ENCODE data around the gene MRPS26. TPM values are rescaled to one million over a fixed set of nuclear protein-coding genes. Genes with fewer than 3 reads are reported as not detected.

The MRPS26 gene
- total RNA-seq, 1 experiment from 2014 or later = 95.0 TPM

- TF ChIP-seq CTCF (IDR thresholded peaks at IDR 0.05; ENCODE audit: insufficient read depth in 1 of 2, low read depth in 1 of 2, low read length in 1 of 2, severe bottlenecking in 1 of 2, unreplicated experiment in 1 of 2) = no peak
- H3K36me3 ChIP-seq (ENCODE audit: control insufficient read depth, insufficient read depth, low read length) = peaks cover 6% of the 10 kb centered on the region
- intact Hi-C loops (cut with micrococcal nuclease; ENCODE audit: unreplicated experiment) = no loop called here
Observed at GRCh38 chr20:3037654-3038053, 8.2 kb upstream of the MRPS26 start.

DNA sequence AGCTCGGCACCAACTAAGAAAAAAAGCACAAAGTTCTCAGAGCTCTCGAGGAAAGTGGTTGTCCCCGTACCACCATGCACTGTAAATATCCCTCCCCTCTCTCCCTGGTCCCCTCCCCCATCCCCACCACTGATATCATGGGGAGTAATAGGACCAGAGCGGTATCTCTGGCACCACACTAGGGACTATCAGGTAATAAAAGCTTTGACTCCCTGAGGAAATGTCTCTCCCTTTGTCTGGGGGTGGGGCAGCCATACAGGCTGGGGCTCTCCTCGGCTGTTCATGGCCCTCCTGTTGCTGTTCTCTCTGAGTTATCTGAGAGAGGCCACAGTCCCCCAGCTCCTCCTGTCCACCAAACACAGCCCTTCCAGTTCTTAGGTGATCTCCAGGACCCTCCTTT, 7.4 kb upstream of the MRPS26 start:
- DNase-seq = no peak
- intact Hi-C loops (cut with micrococcal nuclease; ENCODE audit: unreplicated experiment) = no loop called here
- H3K36me3 Mint-ChIP-seq (ENCODE audit: insufficient read depth, unreplicated experiment) = peaks cover 16% of the 10 kb centered on the region
- no peak for TF ChIP-seq CTCF (IDR thresholded peaks at IDR 0.05; ENCODE audit: insufficient read depth in 1 of 2, low read depth in 1 of 2, low read length in 1 of 2, severe bottlenecking in 1 of 2, unreplicated experiment in 1 of 2)
- ChIA-PET POLR2A (no interaction called here), CTCF (no interaction called here)
- H3K4me3 Mint-ChIP-seq (ENCODE audit: unreplicated experiment) = no peak overlapping the region
- Histone ChIP-seq H3K36me3 (ENCODE audit: control insufficient read depth, insufficient read depth, low read length) (peaks cover 6% of the 10 kb centered on the region), H3K9me3 (no peaks in the 10 kb centered on the region), H3K4me1 (no peaks in the 10 kb centered on the region), H3K4me3 (ENCODE audit: low read depth, low read length) (no peak overlapping the region), H3K27me3 (replicated peaks; ENCODE audit: control insufficient read depth, insufficient read depth, low read length) (no peaks in the 10 kb centered on the region)
- TSS peak; percentile 67 for BruUV-seq (replicated peaks)
- H3K27ac Mint-ChIP-seq (ENCODE audit: unreplicated experiment) = no peak overlapping the region
- no peaks in the 10 kb centered on the region for H3K27me3 Mint-ChIP-seq (ENCODE audit: insufficient read depth, unreplicated experiment)
- peaks cover 9% of the 10 kb centered on the region for H3K4me1 Mint-ChIP-seq (ENCODE audit: low read depth, unreplicated experiment)
- H3K9me3 Mint-ChIP-seq (ENCODE audit: unreplicated experiment) = no peaks in the 10 kb centered on the region

More at GRCh38 chr20:3037654-3038053, 8.2 kb upstream of the MRPS26 start:
- Mint-ChIP-seq H3K27me3 (ENCODE audit: insufficient read depth, unreplicated experiment) (no peaks in the 10 kb centered on the region), H3K27ac (ENCODE audit: unreplicated experiment) (no peak overlapping the region), H3K4me1 (ENCODE audit: low read depth, unreplicated experiment) (peaks cover 9% of the 10 kb centered on the region), H3K36me3 (ENCODE audit: insufficient read depth, unreplicated experiment) (peaks cover 15% of the 10 kb centered on the region), H3K9me3 (ENCODE audit: unreplicated experiment) (no peaks in the 10 kb centered on the region), H3K4me3 (ENCODE audit: unreplicated experiment) (no peak overlapping the region)
- DNase-seq = no peak
- Histone ChIP-seq H3K4me3 (ENCODE audit: low read depth, low read length) (no peak overlapping the region), H3K9me3 (no peaks in the 10 kb centered on the region), H3K27me3 (replicated peaks; ENCODE audit: control insufficient read depth, insufficient read depth, low read length) (no peaks in the 10 kb centered on the region), H3K4me1 (no peaks in the 10 kb centered on the region)
- POLR2A ChIA-PET = no interaction called here
- no TSS peak for BruUV-seq (replicated peaks)
- CTCF ChIA-PET = no interaction called here

DNA sequence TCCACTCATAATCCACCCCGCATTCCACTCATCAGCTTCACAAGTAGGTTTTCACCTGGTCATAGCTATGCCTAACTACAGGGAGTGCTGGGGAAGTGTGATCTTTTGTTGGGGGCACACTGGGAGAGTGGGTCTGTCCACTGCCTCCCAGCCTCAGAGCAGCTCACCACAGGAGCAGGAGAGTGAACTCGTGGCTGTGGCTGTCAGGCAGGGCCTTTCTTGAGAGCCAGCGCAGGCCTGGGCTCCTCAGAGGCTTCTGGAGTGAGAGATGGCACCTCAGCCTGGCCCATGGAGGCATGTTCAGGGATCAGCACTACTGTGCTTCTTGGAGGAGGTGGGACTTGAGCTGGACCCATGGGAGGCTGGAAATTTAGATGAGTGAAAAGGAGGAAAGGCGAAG, 6.4 kb upstream of the MRPS26 start:
- ChIA-PET CTCF (no interaction called here), POLR2A (no interaction called here)
- no TSS peak for BruUV-seq (replicated peaks)
- Mint-ChIP-seq H3K36me3 (ENCODE audit: insufficient read depth, unreplicated experiment) (peaks cover 22% of the 10 kb centered on the region), H3K27me3 (ENCODE audit: insufficient read depth, unreplicated experiment) (no peaks in the 10 kb centered on the region), H3K9me3 (ENCODE audit: unreplicated experiment) (no peaks in the 10 kb centered on the region), H3K4me1 (ENCODE audit: low read depth, unreplicated experiment) (peaks cover 9% of the 10 kb centered on the region), H3K27ac (ENCODE audit: unreplicated experiment) (no peak overlapping the region), H3K4me3 (ENCODE audit: unreplicated experiment) (no peak overlapping the region)
- no peak overlapping the region for H3K4me3 ChIP-seq (ENCODE audit: low read depth, low read length)
- intact Hi-C loops (cut with micrococcal nuclease; ENCODE audit: unreplicated experiment) = no loop called here
- no peaks in the 10 kb centered on the region for H3K27me3 ChIP-seq (replicated peaks; ENCODE audit: control insufficient read depth, insufficient read depth, low read length)
- H3K4me1 ChIP-seq = no peaks in the 10 kb centered on the region
- no peak for TF ChIP-seq CTCF (IDR thresholded peaks at IDR 0.05; ENCODE audit: insufficient read depth in 1 of 2, low read depth in 1 of 2, low read length in 1 of 2, severe bottlenecking in 1 of 2, unreplicated experiment in 1 of 2)
- H3K9me3 ChIP-seq = no peaks in the 10 kb centered on the region
- DNase-seq = no peak
- peaks cover 6% of the 10 kb centered on the region for H3K36me3 ChIP-seq (ENCODE audit: control insufficient read depth, insufficient read depth, low read length)
